K562 (cell line): ENCODE results near the gene NDUFA13. TPM values are rescaled to one million over a fixed set of nuclear protein-coding genes. Genes with fewer than 3 reads are reported as not detected.

Experiments
- ATAC-seq: fragments of 200-7000 bp; cut with Tn5 transposase; 3 replicates; pipeline ENCODE4 v1.9.1; 2020; ENCODE audit warnings: moderate library complexity
- BruUV-seq: library from RNA; stranded (reverse); fragments of 400-500 nt; replicated peaks from 2 replicates; lab custom pipeline; 2021; lab: Mats Ljungman, UMichigan
- CTCF ChIA-PET: fragments of 300-600 bp; formaldehyde crosslinking; extraction: SDS; loops from one replicate; lab custom pipeline; 2021; ENCODE audit warnings: low intra/inter-chr PET ratio; lab: Yijun Ruan, JAX
- POLR2A ChIA-PET: fragments of 300-600, 350-650 bp; sonication (Branson Sonifier 250); formaldehyde crosslinking; extraction: SDS; loops from one replicate; lab custom pipeline; 2021; ENCODE audit warnings: antibody characterized with exemption, inconsistent platforms; lab: Yijun Ruan, JAX
- DNase-seq, 4 experiments: peaks; one replicate each; pipeline versions ENCODE4 v3.0.0 to v3.0.0-alpha.2; 2011 to 2018; ENCODE audit warnings: low spot score in 3 of 4, mixed read lengths in 3 of 4; ENCODE audit errors: extremely low read depth in 1 of 4
- FAIRE-seq: peaks from 2 replicates; lab custom pipeline; 2011; peaks lifted over from hg19 to GRCh38; lab: Jason Lieb, UNC
- H2AFZ ChIP-seq: 2 replicates; pipeline ENCODE4 v1.6.0; 2011; ENCODE audit warnings: low read depth, low read length, control low read depth, inconsistent platforms
- H3K27ac ChIP-seq: fragments of 200-600 bp; 3 replicates; pipeline ENCODE4 v1.8.0; 2011; ENCODE audit warnings: low read depth, mild to moderate bottlenecking, control low read depth, inconsistent platforms, low read length, moderate library complexity, mixed read lengths; ENCODE audit errors: extremely low read depth
- H3K27me3 ChIP-seq, 2 experiments: fragments of 300-600 bp in 1 of 2; 2 replicates in 1 of 2; 3 replicates in 1 of 2; pipeline versions ENCODE4 v1.6.0 to v1.8.0; 2011; ENCODE audit warnings: inconsistent platforms in 2 of 2, low read length in 2 of 2, mild to moderate bottlenecking in 1 of 2, mixed read lengths in 1 of 2, moderate library complexity in 1 of 2; ENCODE audit not compliant: control insufficient read depth in 2 of 2, insufficient read depth in 2 of 2
- H3K36me3 ChIP-seq: fragments of 300-600 bp; 3 replicates; pipeline ENCODE4 v1.8.0; 2011; ENCODE audit warnings: mild to moderate bottlenecking, low read length, inconsistent platforms; ENCODE audit not compliant: control insufficient read depth, insufficient read depth
- H3K4me1 ChIP-seq, 2 experiments: fragments of 200-600 bp in 1 of 2; replicated peaks in 1 of 2; 2 replicates in 1 of 2; 3 replicates in 1 of 2; pipeline versions ENCODE4 v1.5.1 to v1.8.0; 2011; ENCODE audit warnings: inconsistent platforms in 2 of 2, low read length in 2 of 2, mild to moderate bottlenecking in 1 of 2, mixed read lengths in 1 of 2, moderate library complexity in 1 of 2; ENCODE audit not compliant: control insufficient read depth in 2 of 2, insufficient read depth in 2 of 2
- H3K4me2 ChIP-seq: 2 replicates; pipeline ENCODE4 v1.6.1; 2011; ENCODE audit warnings: low read length, control low read depth, inconsistent platforms, mixed read lengths; ENCODE audit not compliant: insufficient read depth
- H3K4me3 ChIP-seq: fragments of 200-600 bp; sonication (generic), shearing (Covaris generic); 2 replicates; pipeline ENCODE4 v1.5.1; 2016; ENCODE audit warnings: control low read depth, inconsistent platforms
- H3K79me2 ChIP-seq: fragments of 200-600 bp; 3 replicates; pipeline ENCODE4 v1.8.0; 2011; ENCODE audit warnings: low read length, inconsistent platforms; ENCODE audit not compliant: control insufficient read depth, insufficient read depth
- H3K9ac ChIP-seq, 2 experiments: 2 replicates each; pipeline versions ENCODE4 v1.6.0 to v1.6.1; 2011; ENCODE audit warnings: low read depth in 2 of 2, low read length in 2 of 2, control low read depth in 1 of 2, inconsistent platforms in 1 of 2, mild to moderate bottlenecking in 1 of 2, mixed read lengths in 1 of 2; ENCODE audit not compliant: insufficient read depth in 1 of 2
- H3K9me1 ChIP-seq: one replicate; pipeline ENCODE4 v1.6.0; 2011; ENCODE audit warnings: inconsistent platforms, mild to moderate bottlenecking, low read length, moderate library complexity; ENCODE audit not compliant: control insufficient read depth, insufficient read depth
- H3K9me3 ChIP-seq: replicated peaks from 2 replicates; pipeline ENCODE4 v1.5.1; 2011; ENCODE audit warnings: low read depth, low read length, inconsistent platforms; ENCODE audit not compliant: control insufficient read depth, insufficient read depth
- H4K20me1 ChIP-seq: replicated peaks from 2 replicates; pipeline ENCODE4 v1.6.1; 2011; ENCODE audit warnings: low read length, inconsistent platforms, mixed read lengths; ENCODE audit not compliant: control insufficient read depth, insufficient read depth
- BHLHE40 ChIP-seq: IDR thresholded peaks from 2 replicates; pipeline ENCODE4 v1.6.1; 2011; ENCODE audit warnings: low read length, improper control_type of control experiment
- CBX3 ChIP-seq, 2 experiments: IDR thresholded peaks; 1 replicate in 1 of 2; 2 replicates in 1 of 2; pipeline ENCODE4 v1.6.1; 2012; ENCODE audit warnings: inconsistent platforms in 2 of 2, low read length in 2 of 2, borderline replicate concordance in 1 of 2, control low read depth in 1 of 2
- CC2D1A ChIP-seq: fragments of 450-650 bp; IDR thresholded peaks from 2 replicates; pipeline ENCODE4 v1.6.1; 2017; ENCODE audit warnings: mild to moderate bottlenecking
- CHCHD3 ChIP-seq: fragments of 250-450 bp; sonication (Bioruptor Pico); IDR thresholded peaks from 2 replicates; pipeline ENCODE4 v2.1.2; 2022; ENCODE audit warnings: mild to moderate bottlenecking
- LARP7 ChIP-seq: fragments of 450-650 bp; IDR thresholded peaks from 2 replicates; pipeline ENCODE4 v1.6.1; 2016
- MAFG ChIP-seq: fragments of 450-650 bp; conservative IDR thresholded peaks from 2 replicates; pipeline ENCODE4 v1.6.1; 2016; ENCODE audit warnings: missing genetic modification characterization, missing compliant biosample characterization
- NR4A1 ChIP-seq, 2 experiments: fragments of 250-450 bp in 1 of 2; fragments of 450-650 bp in 1 of 2; sonication (Bioruptor Pico) in 1 of 2; IDR thresholded peaks; 2 replicates each; pipeline versions ENCODE4 v1.4.0 to v1.6.1; 2016 to 2020; ENCODE audit warnings: mild to moderate bottlenecking in 2 of 2, missing compliant biosample characterization in 1 of 2, missing genetic modification characterization in 1 of 2, moderate library complexity in 1 of 2
- RBM15 ChIP-seq: fragments of 200-400 bp; formaldehyde crosslinking; IDR thresholded peaks from 2 replicates; pipeline ENCODE4 v1.6.1; 2018; ENCODE audit warnings: mild to moderate bottlenecking, low read length, moderate library complexity; ENCODE audit not compliant: insufficient read depth
- WGBS: fragments of 100-300 bp; shearing (Covaris generic); methylation state at CpG from one replicate; pipeline ENCODE4 v1.1.6; 2016; ENCODE audit warnings: low coverage, mixed read lengths; ENCODE audit not compliant: insufficient coverage; ENCODE audit errors: missing lambda C conversion rate; 5-methylcytosine and 5-hydroxymethylcytosine counted together
- in situ Hi-C: fragments of 300-500 bp; cut with MboI; formaldehyde crosslinking; loops from 4 replicates; pipeline ENCODE4 v1.15.0; 2018; ENCODE audit warnings: inconsistent platforms, mixed read lengths
- intact Hi-C: fragments of 100-400 bp; cut with micrococcal nuclease; formaldehyde crosslinking; loops from 2 replicates; pipeline ENCODE4 v1.14.2; 2022
- polyA plus RNA-seq, 8 experiments: library from polyadenylated mRNA; depleted of rRNA in 4 of 8; stranded (reverse) in 5 of 8; unstranded in 3 of 8; fragments of >200 nt; fragmentation: Nextera tagmentation in 2 of 8; fragmentation: Illumina TruSeq in 1 of 8; extraction: Ambion mirVana in 2 of 8; extraction: Trizol in 1 of 8; gene quantifications; 2 replicates each; pipeline versions ENCODE4 v1.2.1 to v1.2.3, GENCODE V29; 2011 to 2014; ENCODE audit warnings: inconsistent platforms in 1 of 8, missing spikeins in 1 of 8
- total RNA-seq, 7 experiments: library from RNA; depleted of rRNA in 6 of 7; stranded (reverse); fragments of >200 nt in 6 of 7; fragmentation: Illumina TruSeq in 2 of 7; extraction: Trizol in 2 of 7; gene quantifications; 2 replicates each; pipeline versions ENCODE4 v1.2.1 to v1.2.3, GENCODE V29; 2011 to 2021; ENCODE audit warnings: low replicate concordance in 1 of 7
- TF ChIP-seq, protein P1 (sequence below): sonication (generic); formaldehyde crosslinking; IDR thresholded peaks from 2 replicates; pipeline ENCODE4 v1.9.0; 2022; ENCODE audit warnings: mild to moderate bottlenecking, missing genetic modification reagents
- TF ChIP-seq, protein P2 (sequence below): fragments of 200-800 bp; sonication (Bioruptor generic); IDR thresholded peaks from 2 replicates; pipeline ENCODE4 v1.6.1; 2017; ENCODE audit warnings: missing genetic modification characterization, missing compliant biosample characterization
- TF ChIP-seq, protein P3 (sequence below), 3 experiments: IDR thresholded peaks in 2 of 3; conservative IDR thresholded peaks in 1 of 3; 2 replicates each; pipeline ENCODE4 v1.5.1; 2011 to 2012; ENCODE audit warnings: low read length in 3 of 3, mild to moderate bottlenecking in 3 of 3, control low read depth in 2 of 3, improper control_type of control experiment in 1 of 3, inconsistent platforms in 1 of 3, low read depth in 1 of 3, mixed read lengths in 1 of 3, moderate library complexity in 1 of 3; ENCODE audit not compliant: insufficient read depth in 2 of 3
- TF ChIP-seq, protein P4 (sequence below): sonication (generic); formaldehyde crosslinking; IDR thresholded peaks from 2 replicates; pipeline ENCODE4 v1.8.1; 2023; ENCODE audit warnings: mild to moderate bottlenecking, missing genetic modification reagents
- TF ChIP-seq, protein P5 (sequence below): IDR thresholded peaks from 3 replicates; pipeline ENCODE4 v1.6.1; 2011; ENCODE audit warnings: borderline replicate concordance, mild to moderate bottlenecking; ENCODE audit not compliant: insufficient read length, insufficient read depth

Gene NDUFA13
- total and polyA plus RNA-seq, 9 of the 15 experiments (the other 6 are each of a cell fraction or from before 2014, with no cell fraction given): 146 to 596 (median 429) TPM

DNA sequence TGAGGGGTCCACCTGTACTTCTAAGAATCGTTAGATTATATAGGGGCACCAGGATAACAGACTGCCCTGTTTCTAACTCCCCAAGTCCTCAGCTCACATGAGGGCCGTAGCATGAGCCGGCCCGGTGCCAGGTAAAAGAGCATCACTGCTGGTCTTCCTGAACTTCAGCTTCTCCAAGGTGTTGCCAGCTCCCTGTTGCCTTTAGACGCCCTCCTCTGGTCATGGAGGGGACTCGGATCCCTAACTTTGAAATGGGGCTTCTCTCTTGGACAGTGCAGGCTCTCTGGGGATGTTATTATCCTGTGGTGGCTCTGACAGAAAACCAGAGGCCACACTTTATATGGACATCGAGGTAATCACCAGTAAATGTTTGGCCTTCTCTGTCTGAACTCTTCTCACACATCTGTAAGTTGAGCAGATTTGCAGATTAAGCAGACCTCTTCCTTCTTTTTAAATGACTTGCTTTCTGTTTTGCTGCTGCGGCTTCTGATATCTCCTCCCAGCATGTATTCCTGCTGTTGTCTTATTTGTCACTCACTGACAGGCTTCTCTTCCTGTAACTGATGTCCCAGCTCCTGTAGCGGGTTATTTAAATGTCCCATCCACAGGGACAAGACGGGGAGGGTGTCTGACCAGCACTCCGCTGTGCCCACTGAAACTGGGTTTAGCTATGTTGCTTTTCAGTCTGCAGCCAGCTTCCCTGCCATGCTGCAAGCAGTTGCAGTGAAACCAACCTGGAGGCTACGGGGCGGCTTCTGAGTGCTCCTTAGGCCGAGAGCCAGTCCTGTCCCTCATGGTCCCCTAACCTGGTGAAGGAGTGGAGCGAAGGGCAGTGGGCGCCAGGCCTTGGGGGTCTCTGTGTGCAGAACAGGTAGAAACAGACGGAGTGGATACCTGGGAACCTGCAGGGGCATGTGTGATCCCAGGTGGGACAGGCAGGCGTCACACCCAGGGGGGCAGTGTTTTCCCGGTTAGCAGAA lies 39.9 kb upstream of the NDUFA13 start:
- peak overlapping the region in 1 of 2 experiments; percentile 53; a peak in 2 of 4 replicates for H3K9ac ChIP-seq
- no TSS peak for BruUV-seq
- peaks cover 93% of the 10 kb centered on the region for H3K36me3 ChIP-seq
- H3K4me3 ChIP-seq: no peak overlapping the region
- CTCF ChIA-PET: no interaction called here
- WGBS: 73% methylated on average over 19 of the region's 19 CpGs
- peaks cover 96% of the 10 kb centered on the region for H3K79me2 ChIP-seq
- peaks cover 9 to 21% of the 10 kb centered on the region in 2 experiments; a peak in 4 of 5 replicates for H3K4me1 ChIP-seq
- ATAC-seq: peak; percentile 83
- intact Hi-C loops (no loop called here), in situ Hi-C loops (no loop called here)
- H4K20me1 ChIP-seq: peaks cover 41% of the 10 kb centered on the region; the same call in 1 of the 2 replicates
- H3K27ac ChIP-seq: peak overlapping the region; percentile 3; the same call in 1 of the 3 replicates
- H3K4me2 ChIP-seq: no peak overlapping the region
- peak in 3 of 4 experiments; percentile 34 to 48 (median 48) for DNase-seq
- POLR2A ChIA-PET: interaction anchor here (0.6 to 1.0 kb wide), 5 partner anchors 10 to 154 kb away, joined by 3 to 6 read pairs (median 3); no protein-coding TSS in a partner anchor
- peak; percentile 6 for FAIRE-seq
- peaks cover 4% of the 10 kb centered on the region for H3K9me1 ChIP-seq
- H3K27me3 ChIP-seq: no peaks in the 10 kb centered on the region
- no peak overlapping the region for H2AFZ ChIP-seq
- no peaks in the 10 kb centered on the region for H3K9me3 ChIP-seq
- no peak for TF ChIP-seq BHLHE40
- no peak for TF ChIP-seq CC2D1A
- TF ChIP-seq CHCHD3: no peak
- TF ChIP-seq, protein P1, sequence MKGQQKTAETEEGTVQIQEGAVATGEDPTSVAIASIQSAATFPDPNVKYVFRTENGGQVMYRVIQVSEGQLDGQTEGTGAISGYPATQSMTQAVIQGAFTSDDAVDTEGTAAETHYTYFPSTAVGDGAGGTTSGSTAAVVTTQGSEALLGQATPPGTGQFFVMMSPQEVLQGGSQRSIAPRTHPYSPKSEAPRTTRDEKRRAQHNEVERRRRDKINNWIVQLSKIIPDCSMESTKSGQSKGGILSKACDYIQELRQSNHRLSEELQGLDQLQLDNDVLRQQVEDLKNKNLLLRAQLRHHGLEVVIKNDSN (CRISPR knock-in tag): no peak
- no peak for TF ChIP-seq NR4A1 (CRISPR knock-in tag; IDR thresholded peaks at IDR 0.05)
- no peak for TF ChIP-seq NR4A1 (tag; IDR thresholded peaks at IDR 0.05)
- TF ChIP-seq MAFG (tag): no peak
- TF ChIP-seq, protein P2, sequence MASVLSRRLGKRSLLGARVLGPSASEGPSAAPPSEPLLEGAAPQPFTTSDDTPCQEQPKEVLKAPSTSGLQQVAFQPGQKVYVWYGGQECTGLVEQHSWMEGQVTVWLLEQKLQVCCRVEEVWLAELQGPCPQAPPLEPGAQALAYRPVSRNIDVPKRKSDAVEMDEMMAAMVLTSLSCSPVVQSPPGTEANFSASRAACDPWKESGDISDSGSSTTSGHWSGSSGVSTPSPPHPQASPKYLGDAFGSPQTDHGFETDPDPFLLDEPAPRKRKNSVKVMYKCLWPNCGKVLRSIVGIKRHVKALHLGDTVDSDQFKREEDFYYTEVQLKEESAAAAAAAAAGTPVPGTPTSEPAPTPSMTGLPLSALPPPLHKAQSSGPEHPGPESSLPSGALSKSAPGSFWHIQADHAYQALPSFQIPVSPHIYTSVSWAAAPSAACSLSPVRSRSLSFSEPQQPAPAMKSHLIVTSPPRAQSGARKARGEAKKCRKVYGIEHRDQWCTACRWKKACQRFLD (CRISPR knock-in tag): no peak
- no peak for TF ChIP-seq CBX3 (IDR thresholded peaks at IDR 0.05; ENCODE audit: borderline replicate concordance in 1 of 2, low read length in 2 of 2)
- TF ChIP-seq, protein P3, sequence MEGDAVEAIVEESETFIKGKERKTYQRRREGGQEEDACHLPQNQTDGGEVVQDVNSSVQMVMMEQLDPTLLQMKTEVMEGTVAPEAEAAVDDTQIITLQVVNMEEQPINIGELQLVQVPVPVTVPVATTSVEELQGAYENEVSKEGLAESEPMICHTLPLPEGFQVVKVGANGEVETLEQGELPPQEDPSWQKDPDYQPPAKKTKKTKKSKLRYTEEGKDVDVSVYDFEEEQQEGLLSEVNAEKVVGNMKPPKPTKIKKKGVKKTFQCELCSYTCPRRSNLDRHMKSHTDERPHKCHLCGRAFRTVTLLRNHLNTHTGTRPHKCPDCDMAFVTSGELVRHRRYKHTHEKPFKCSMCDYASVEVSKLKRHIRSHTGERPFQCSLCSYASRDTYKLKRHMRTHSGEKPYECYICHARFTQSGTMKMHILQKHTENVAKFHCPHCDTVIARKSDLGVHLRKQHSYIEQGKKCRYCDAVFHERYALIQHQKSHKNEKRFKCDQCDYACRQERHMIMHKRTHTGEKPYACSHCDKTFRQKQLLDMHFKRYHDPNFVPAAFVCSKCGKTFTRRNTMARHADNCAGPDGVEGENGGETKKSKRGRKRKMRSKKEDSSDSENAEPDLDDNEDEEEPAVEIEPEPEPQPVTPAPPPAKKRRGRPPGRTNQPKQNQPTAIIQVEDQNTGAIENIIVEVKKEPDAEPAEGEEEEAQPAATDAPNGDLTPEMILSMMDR (IDR thresholded peaks at IDR 0.05 in 2 of 3, conservative IDR thresholded peaks at IDR 0.05 in 1 of 3; ENCODE audit: insufficient read depth in 2 of 3, low read depth in 1 of 3, low read length in 3 of 3): peak; percentile 34 to 64 (median 64)
- TF ChIP-seq, protein P4, sequence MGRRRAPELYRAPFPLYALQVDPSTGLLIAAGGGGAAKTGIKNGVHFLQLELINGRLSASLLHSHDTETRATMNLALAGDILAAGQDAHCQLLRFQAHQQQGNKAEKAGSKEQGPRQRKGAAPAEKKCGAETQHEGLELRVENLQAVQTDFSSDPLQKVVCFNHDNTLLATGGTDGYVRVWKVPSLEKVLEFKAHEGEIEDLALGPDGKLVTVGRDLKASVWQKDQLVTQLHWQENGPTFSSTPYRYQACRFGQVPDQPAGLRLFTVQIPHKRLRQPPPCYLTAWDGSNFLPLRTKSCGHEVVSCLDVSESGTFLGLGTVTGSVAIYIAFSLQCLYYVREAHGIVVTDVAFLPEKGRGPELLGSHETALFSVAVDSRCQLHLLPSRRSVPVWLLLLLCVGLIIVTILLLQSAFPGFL (CRISPR knock-in tag): no peak
- TF ChIP-seq RBM15: no peak
- TF ChIP-seq, protein P5, sequence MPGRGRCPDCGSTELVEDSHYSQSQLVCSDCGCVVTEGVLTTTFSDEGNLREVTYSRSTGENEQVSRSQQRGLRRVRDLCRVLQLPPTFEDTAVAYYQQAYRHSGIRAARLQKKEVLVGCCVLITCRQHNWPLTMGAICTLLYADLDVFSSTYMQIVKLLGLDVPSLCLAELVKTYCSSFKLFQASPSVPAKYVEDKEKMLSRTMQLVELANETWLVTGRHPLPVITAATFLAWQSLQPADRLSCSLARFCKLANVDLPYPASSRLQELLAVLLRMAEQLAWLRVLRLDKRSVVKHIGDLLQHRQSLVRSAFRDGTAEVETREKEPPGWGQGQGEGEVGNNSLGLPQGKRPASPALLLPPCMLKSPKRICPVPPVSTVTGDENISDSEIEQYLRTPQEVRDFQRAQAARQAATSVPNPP: no peak
- no peak for TF ChIP-seq LARP7
